Measurements from ENCODE around the gene SLC66A2. TPM values are rescaled to one million over a fixed set of nuclear protein-coding genes. Genes with fewer than 3 reads are reported as not detected.

Gene SLC66A2
- total RNA-seq, 2 experiments from 2014 or later = 29.2 to 30.7 TPM

- POLR2A ChIA-PET = interaction anchor here (0.6 kb wide), 1 partner anchor 213 kb away, joined by 3 read pairs; no protein-coding TSS in a partner anchor
- CTCF ChIA-PET = no interaction called here
These were observed 4.0 kb upstream of the SLC66A2 start for GRCh38 chr18:79955302-79956075.

GRCh38 chr18:79954791-79955190 is 3.3 kb upstream of the SLC66A2 start:
- ChIA-PET POLR2A (interaction anchor here (0.5 kb wide), 1 partner anchor 108 kb away, joined by 3 read pairs; no protein-coding TSS in a partner anchor), CTCF (no interaction called here)

GRCh38 chr18:79953971-79954651 is 2.7 kb upstream of the SLC66A2 start:
- ChIA-PET CTCF (no interaction called here), POLR2A (interaction anchor here (0.5 kb wide), 1 partner anchor 107 kb away, joined by 3 read pairs; no protein-coding TSS in a partner anchor)

DNA sequence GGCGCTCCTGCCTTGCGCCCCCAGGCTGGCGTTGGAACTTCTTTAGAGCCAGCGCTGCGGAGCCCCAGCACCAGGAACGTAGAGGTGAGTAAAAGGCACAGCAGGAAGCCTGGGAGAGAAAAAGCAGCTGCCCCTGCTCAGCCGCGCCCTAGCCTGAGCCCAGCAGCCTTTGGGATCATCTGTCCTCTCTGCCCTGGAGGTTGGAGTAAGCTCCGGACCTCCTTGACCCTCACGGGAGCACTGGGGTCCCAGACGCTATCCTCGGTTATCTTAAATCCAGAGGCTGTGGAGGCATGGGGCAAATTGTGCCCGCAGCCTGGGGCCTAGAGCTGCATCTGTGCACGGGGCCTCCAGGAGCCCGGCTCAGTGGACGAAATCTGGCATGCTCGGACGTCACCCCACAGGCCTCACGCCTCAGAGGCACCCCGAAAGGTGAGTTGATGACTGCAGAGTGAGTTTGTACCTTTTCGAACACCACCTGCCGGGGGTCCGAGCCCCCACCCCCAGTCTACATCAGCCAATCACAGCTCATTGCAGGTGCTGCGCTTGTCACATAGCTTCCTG is 1.6 kb upstream of the SLC66A2 start:
- POLR2A ChIA-PET = no interaction called here

GRCh38 chr18:79952456-79952995 is 1.1 kb upstream of the SLC66A2 start:
- ChIA-PET POLR2A (interaction anchor here (0.6 to 1.2 kb wide), 4 partner anchors 11 to 82 kb away, joined by 3 to 6 read pairs (median 4); partner anchors contain the start of gene RBFA), CTCF (interaction anchor here (0.9 kb wide), 1 partner anchor 9 kb away, joined by 3 read pairs; no protein-coding TSS in a partner anchor)

More for the DNA sequence above, 1.6 kb upstream of the SLC66A2 start:
- CTCF ChIA-PET = no interaction called here

- ChIA-PET POLR2A (interaction anchor here (0.6 kb wide), 1 partner anchor 13 kb away, joined by 3 read pairs; no protein-coding TSS in a partner anchor), CTCF (interaction anchor here (0.5 to 2.2 kb wide), 3 partner anchors 11 to 564 kb away, joined by 3 to 5 read pairs (median 4); no protein-coding TSS in a partner anchor)
These were observed 725 bp downstream of the SLC66A2 start for GRCh38 chr18:79950515-79951341.

DNA sequence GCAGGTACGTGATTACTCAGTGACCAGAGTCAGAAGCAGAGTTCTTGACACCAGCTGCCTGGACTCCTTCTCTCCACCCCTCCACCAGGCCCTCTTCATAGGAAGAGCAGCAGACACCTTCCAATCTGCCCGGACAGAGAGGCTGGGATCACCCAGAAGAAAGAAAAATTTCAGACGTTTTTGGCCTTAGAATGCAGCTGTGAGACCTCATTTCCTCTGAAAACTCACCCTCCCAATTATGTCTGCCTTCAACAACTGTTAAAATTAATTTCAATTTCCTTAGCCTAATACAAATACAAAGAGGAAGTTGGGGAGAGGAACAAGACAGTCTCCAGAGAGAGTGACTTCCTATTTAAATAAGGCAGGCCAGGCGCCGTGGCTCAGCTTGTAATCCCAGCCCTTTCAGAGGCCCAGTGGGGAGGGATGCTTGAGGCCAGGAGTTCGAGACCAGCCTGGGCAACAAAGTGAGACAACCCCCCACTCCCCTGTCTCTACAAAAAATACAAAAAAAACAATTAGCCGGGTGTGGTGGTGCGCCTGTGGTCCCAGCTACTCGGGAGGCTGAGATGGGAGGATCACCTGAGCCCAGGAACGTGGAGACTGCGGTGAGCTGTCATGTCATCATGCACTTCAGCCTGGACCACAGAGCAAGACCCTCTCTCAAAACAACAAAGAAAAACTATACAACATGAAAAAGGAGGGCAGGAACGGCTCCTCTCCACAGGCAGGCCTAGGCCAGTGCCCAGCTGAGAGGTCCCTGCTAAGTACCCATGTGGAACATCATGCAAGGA is 1.6 kb downstream of the SLC66A2 start:
- ChIA-PET CTCF (interaction anchor here (0.6 to 2.2 kb wide), 2 partner anchors 12 to 90 kb away, joined by 3 to 5 read pairs; no protein-coding TSS in a partner anchor), POLR2A (no interaction called here)

GRCh38 chr18:79948719-79949411 is 2.6 kb downstream of the SLC66A2 start:
- CTCF ChIA-PET = no interaction called here
- POLR2A ChIA-PET = no interaction called here

- ChIA-PET CTCF (no interaction called here), POLR2A (no interaction called here)
These were observed 3.4 kb downstream of the SLC66A2 start for GRCh38 chr18:79947881-79948610.

DNA sequence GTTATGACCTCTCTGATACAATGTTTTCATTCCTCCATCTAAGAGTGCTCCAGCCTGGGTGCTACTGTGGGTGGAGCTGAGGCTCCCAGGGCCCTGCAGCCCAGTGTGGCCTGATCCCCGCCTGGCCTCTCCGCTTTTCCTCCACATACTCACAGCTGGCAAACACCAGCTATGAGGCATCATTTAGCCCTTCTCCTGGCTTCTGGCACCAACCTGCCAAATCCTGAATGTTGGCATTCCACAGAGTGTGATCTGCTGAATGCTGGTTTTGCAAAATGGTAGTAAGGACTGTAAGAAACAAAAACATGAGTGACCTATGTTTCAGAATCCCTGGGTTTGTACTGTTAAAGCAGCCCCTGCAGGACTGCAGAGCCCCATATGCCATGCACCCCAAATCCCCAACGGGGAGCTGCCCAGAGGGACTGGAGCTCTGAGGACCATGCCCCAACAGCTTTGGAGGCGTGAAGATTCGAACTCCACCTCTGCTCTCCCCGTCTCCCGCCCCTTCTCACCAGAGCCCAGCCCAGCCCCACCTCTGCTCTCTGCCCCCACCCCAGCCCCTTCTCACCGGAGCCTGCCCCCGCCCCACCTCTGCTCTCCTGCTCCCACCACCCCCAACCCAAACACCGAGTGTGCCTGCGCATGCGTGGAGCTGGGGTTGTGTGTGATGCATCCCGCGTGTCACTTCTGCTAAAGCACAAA is 4.2 kb downstream of the SLC66A2 start:
- POLR2A ChIA-PET = no interaction called here
- CTCF ChIA-PET = no interaction called here

- ChIA-PET POLR2A (interaction anchor here (0.6 kb wide), 1 partner anchor 615 kb away, joined by 3 read pairs; no protein-coding TSS in a partner anchor), CTCF (no interaction called here)
These were observed 6.1 kb downstream of the SLC66A2 start for GRCh38 chr18:79945118-79946042.

GRCh38 chr18:79944746-79945117 is 6.7 kb downstream of the SLC66A2 start:
- POLR2A ChIA-PET = interaction anchor here (0.6 kb wide), 1 partner anchor 615 kb away, joined by 3 read pairs; no protein-coding TSS in a partner anchor
- CTCF ChIA-PET = no interaction called here

GRCh38 chr18:79944126-79944731 is 7.2 kb downstream of the SLC66A2 start:
- POLR2A ChIA-PET = no interaction called here
- CTCF ChIA-PET = no interaction called here

DNA sequence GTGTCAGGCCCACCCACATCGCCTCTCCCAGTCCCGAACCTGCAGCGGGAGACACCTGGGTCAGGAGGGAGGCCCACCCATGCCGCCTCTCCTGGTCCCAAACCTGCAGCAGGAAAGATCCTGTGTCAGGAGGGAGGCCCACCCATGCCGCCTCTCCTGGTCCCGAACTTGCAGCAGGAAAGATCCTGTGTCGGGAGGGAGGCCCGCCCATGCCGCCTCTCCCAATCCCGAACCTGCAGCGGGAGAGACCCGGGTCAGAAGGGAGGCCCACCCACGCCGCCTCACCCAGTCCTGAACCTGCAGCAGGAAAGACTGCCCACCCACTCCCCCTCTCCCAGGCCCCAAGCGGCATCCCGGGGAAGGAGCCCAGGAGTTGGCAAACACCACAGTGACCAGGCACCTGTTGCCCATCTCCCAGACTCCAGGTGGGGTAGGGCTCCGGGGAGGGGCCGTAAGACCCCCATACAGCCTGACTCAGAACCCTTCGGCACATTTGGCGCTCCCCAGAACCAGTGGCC is 7.8 kb downstream of the SLC66A2 start:
- ChIA-PET CTCF (no interaction called here), POLR2A (no interaction called here)

Data from activated CD8-positive, alpha-beta memory T cell treated with anti-CD3 and anti-CD28 coated beads for 36 hours (primary cell).